ENCODE results near the gene MYO1D.

GRCh38 chr17:32660496-32660985 is 216.4 kb downstream of the MYO1D start:
- TF ChIP-seq CTCF (IDR thresholded peaks at IDR 0.05) (no peak), EZH2 (IDR thresholded peaks at IDR 0.05; ENCODE audit: borderline replicate concordance, insufficient read depth, low read depth, low read length, poor library complexity, severe bottlenecking) (no peak)
